ENCODE results near the gene CLCA1.

Gene CLCA1

DNA sequence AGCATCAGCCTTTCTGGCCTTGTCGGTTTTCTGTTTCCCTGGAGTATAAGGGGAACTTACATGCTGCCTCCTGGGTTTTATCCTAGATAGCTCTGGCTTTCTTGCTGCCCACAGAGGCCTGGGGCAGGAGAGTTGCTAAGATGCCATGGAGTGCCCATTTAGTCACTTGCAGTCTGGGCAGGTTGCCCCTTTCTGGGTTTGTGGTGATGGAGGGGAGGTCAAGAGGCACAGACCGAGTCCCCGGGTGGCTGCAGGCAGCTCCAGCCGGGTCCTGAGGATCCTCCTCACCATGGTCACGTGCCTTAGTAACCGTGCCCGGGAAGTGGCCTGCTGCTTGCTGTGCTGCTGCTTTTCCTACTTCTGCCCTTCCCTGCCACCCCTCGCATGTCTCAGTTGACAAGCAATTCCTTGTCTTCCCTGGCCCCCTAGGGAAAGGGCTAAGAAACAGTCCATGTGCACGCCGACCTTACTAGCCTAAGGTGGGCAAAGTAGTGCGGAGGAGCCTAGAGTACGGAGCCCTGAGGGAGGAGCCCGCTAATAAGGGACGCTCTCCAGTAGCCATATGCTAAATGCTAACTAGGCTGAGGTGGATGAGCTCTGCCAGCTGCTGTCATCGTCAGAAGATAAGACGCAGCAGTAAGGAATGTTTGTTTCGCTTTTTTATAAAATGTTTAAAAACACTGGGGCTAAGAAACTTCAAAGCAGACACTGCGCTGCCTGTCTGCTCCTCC is 34.8 kb downstream of the CLCA1 start:
- no peak for TF ChIP-seq ZNF274 (IDR thresholded peaks at IDR 0.05; ENCODE audit: low read depth, low read length)
- no peak overlapping the region for H3K4me3 ChIP-seq (ENCODE audit: low read length)

DNA sequence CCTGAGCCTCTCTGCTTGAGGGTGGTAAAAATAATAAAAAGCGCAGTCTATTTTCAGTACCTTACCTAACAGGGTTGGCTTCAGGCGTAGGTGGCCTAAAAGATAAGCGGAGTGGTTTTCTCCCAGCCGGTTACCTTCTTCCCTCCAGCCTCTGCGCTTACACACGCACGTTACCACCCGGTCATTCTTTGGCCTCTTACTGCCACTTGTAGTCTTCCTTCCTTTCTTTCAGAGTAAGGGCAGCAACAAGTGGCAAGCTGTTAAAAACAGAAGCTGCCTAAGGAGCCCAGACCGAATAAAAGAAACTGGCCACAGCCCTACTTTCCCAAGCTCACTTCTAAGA is 35.4 kb downstream of the CLCA1 start:
- no peak for TF ChIP-seq ZNF274 (IDR thresholded peaks at IDR 0.05; ENCODE audit: low read depth, low read length)
- H3K4me3 ChIP-seq (ENCODE audit: low read length): no peak overlapping the region

GRCh38 chr1:86504895-86505563 is 36.3 kb downstream of the CLCA1 start:
- H3K4me3 ChIP-seq (ENCODE audit: low read length): no peak overlapping the region
- no peak for TF ChIP-seq ZNF274 (IDR thresholded peaks at IDR 0.05; ENCODE audit: low read depth, low read length)

DNA sequence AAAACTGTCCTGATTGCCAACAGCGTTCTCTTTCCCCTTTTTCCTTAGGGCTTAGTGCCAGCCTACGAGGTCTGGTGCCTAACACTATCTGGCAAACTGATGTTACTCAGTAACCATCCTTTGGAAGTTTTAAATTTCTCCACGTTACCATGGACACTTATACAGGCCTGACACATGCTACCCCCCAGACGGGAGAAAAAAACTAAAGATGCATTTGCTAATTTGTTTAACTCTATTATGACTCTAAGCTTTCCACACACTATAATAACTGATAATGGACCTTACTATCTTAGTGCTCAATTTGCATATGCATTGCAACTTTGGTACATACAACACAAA is 36.8 kb downstream of the CLCA1 start:
- no peak overlapping the region for H3K4me3 ChIP-seq (ENCODE audit: low read length)
- no peak for TF ChIP-seq ZNF274 (IDR thresholded peaks at IDR 0.05; ENCODE audit: low read depth, low read length)

- no peak overlapping the region for H3K4me3 ChIP-seq (ENCODE audit: low read length)
- no peak for TF ChIP-seq ZNF274 (IDR thresholded peaks at IDR 0.05; ENCODE audit: low read depth, low read length)
Observed at GRCh38 chr1:86507935-86508582, 39.3 kb downstream of the CLCA1 start.

GRCh38 chr1:86508583-86508969 is 39.8 kb downstream of the CLCA1 start:
- no peak for TF ChIP-seq ZNF274 (IDR thresholded peaks at IDR 0.05; ENCODE audit: low read depth, low read length)
- no peak overlapping the region for H3K4me3 ChIP-seq (ENCODE audit: low read length)

GRCh38 chr1:86515597-86515996 is 46.9 kb downstream of the CLCA1 start:
- TF ChIP-seq ZNF274 (IDR thresholded peaks at IDR 0.05; ENCODE audit: low read depth, low read length): no peak
- H3K4me3 ChIP-seq (ENCODE audit: low read length): no peak overlapping the region

- no peak for TF ChIP-seq ZNF274 (IDR thresholded peaks at IDR 0.05; ENCODE audit: low read depth, low read length)
- no peak overlapping the region for H3K4me3 ChIP-seq (ENCODE audit: low read length)
Observed at GRCh38 chr1:86516335-86516734, 47.6 kb downstream of the CLCA1 start.

- TF ChIP-seq ZNF274 (IDR thresholded peaks at IDR 0.05; ENCODE audit: low read depth, low read length): no peak
- no peak overlapping the region for H3K4me3 ChIP-seq (ENCODE audit: low read length)
Observed at GRCh38 chr1:86517336-86517735, 48.6 kb downstream of the CLCA1 start.

DNA sequence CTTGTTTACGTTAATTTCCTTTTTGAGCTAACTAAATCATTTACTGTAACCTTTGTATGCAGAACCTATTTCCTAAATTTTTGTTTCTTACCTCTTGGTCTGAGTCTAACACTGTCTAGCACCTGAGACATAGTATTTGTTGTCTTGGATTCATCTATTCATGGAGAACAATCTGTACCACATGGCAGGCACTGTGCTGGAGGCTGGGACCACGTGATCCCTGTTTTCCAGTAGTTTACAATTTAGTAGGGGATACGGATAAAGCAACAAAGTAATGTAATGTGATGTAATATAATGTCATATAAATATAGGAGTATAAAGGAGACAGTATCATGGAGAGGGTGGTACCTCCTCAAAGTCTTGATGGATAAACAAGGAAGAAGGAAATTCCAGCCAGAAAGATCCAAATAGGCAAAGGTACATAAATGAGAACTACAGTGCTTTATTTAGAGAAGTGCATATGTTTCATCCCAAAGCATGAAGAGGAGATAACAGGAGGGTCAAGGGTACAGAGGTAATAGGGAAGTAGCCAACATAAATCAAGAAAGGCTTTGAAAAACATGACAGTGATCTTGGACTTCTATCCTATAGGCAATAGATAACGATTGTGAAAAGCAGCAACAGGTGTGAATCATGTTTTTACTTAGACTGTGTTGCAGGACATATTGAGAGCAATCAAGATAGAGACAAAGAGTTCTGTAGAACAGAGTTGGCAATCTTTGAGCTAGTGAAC is 52.2 kb downstream of the CLCA1 start:
- H3K4me3 ChIP-seq (ENCODE audit: low read length): no peak overlapping the region
- TF ChIP-seq ZNF274 (IDR thresholded peaks at IDR 0.05; ENCODE audit: low read depth, low read length): no peak

DNA sequence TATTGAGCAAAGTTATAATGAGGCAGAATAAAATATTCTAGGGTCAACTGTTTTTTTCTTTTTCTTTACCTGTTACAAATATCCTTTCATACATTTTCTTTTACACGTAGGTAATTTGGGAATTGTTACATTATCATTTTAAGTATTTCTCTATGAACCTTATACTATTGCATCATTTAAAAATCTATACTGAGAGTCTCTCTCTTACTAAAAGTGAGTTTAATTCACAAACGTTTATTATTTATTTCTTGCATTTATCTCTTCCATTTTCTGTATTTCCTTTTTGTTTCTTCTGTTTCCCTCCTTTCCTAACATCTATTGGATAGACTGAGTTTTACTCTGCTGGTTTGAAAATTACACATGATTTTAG is 52.8 kb downstream of the CLCA1 start:
- TF ChIP-seq ZNF274 (IDR thresholded peaks at IDR 0.05; ENCODE audit: low read depth, low read length): no peak

GRCh38 chr1:86522240-86522639 is 53.5 kb downstream of the CLCA1 start:
- H3K4me3 ChIP-seq (ENCODE audit: low read length): no peak overlapping the region
- no peak for TF ChIP-seq ZNF274 (IDR thresholded peaks at IDR 0.05; ENCODE audit: low read depth, low read length)

More for the DNA sequence above, 52.8 kb downstream of the CLCA1 start:
- H3K4me3 ChIP-seq (ENCODE audit: low read length): no peak overlapping the region

DNA sequence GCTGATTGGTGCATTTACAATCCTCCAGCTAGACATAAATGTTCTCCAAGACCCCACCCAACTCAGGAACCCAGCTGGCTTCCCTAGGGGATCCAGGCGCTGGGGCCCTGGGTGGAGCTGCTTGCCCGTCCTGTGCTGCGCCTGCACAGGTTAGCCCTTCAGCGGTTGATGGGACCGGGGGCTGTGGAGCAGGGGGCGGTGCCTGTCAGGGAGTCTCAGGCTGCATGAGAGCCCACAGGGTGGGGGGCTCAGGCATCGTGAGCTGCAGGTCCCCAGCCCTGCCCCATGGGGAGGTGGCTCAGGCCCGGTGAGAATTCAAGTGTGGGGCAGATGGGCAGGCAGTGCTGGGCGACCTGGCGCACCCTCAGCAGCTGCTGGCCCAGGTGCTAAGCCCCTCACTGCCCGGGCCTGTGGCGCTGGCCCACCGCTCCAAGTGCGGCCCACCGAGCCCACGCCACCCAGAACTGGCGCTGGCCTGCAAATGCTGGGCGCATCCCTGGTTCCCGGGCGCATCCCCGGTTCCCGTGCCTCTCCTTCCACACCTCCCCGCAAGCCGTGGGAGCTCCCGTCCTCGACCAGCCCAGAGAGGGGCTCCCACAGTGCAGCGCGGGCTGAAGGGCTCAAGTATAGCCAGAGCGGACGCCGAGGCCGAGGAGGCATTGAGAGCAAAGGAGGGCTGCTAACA is 55.1 kb downstream of the CLCA1 start:
- no peak for TF ChIP-seq ZNF274 (IDR thresholded peaks at IDR 0.05; ENCODE audit: low read depth, low read length)
- H3K4me3 ChIP-seq (ENCODE audit: low read length): no peak overlapping the region

DNA sequence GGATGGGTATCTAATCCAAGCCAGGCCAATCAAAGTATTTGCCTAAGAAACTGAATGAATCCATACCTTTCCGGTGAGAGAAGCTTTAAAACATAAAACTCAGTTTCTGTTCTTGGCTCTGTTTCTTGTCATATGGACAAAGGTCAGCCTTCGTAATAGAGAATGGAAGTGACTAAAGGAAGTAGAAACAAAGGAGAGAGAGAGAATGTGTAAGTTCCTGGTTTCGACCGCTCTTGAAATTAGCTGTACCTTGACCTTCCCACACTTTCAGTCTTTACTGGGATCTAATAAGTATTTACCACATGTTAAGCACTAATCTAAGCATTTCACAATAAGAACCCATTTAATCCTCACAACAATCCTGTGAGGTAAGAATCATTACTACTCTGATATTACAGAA is 58.6 kb downstream of the CLCA1 start:
- no peak for TF ChIP-seq ZNF274 (IDR thresholded peaks at IDR 0.05; ENCODE audit: low read depth, low read length)
- no peak overlapping the region for H3K4me3 ChIP-seq (ENCODE audit: low read length)

All from GM08714 (cell line).